H9 (cell line): Measurements from ENCODE around the gene CASQ1. TPM values are rescaled to one million over a fixed set of nuclear protein-coding genes. Genes with fewer than 3 reads are reported as not detected.

Source experiments
- DNase-seq: peaks from one replicate; pipeline ENCODE4 v3.0.0-alpha.2; 2017
- H2AFZ ChIP-seq: one replicate; pipeline ENCODE4 v1.6.1; 2013; ENCODE audit warnings: mild to moderate bottlenecking, low read length, control low read depth, moderate library complexity
- H2AK5ac ChIP-seq: 2 replicates; pipeline ENCODE4 v1.6.1; 2013; ENCODE audit warnings: low read length, control low read depth, mixed read lengths; ENCODE audit not compliant: insufficient read length
- H2BK120ac ChIP-seq: one replicate; pipeline ENCODE4 v1.6.1; 2013; ENCODE audit warnings: low read depth, mild to moderate bottlenecking, low read length, control low read depth, inconsistent platforms; ENCODE audit not compliant: poor library complexity, severe bottlenecking
- H2BK12ac ChIP-seq: 2 replicates; pipeline ENCODE4 v1.6.1; 2013; ENCODE audit warnings: low read length, control low read depth, mixed read lengths, low read depth; ENCODE audit not compliant: insufficient read length
- H2BK15ac ChIP-seq: 2 replicates; pipeline ENCODE4 v1.6.1; 2013; ENCODE audit warnings: low read depth, low read length, control low read depth
- H2BK20ac ChIP-seq: one replicate; pipeline ENCODE4 v1.6.1; 2013; ENCODE audit warnings: low read depth, mild to moderate bottlenecking, low read length, control low read depth, inconsistent platforms; ENCODE audit not compliant: poor library complexity, severe bottlenecking
- H2BK5ac ChIP-seq: 2 replicates; pipeline ENCODE4 v1.6.1; 2013; ENCODE audit warnings: low read length, control low read depth, mixed read lengths; ENCODE audit not compliant: insufficient read length
- H3K14ac ChIP-seq: 2 replicates; pipeline ENCODE4 v1.6.1; 2013; ENCODE audit warnings: low read length, control low read depth; ENCODE audit not compliant: insufficient read depth
- H3K18ac ChIP-seq: 2 replicates; pipeline ENCODE4 v1.6.1; 2013; ENCODE audit warnings: low read depth, mild to moderate bottlenecking, mixed read lengths, low read length, control low read depth; ENCODE audit not compliant: insufficient read length
- H3K23ac ChIP-seq: 2 replicates; pipeline ENCODE4 v1.6.1; 2013; ENCODE audit warnings: low read length, control low read depth, mixed read lengths, low read depth; ENCODE audit not compliant: insufficient read length
- H3K23me2 ChIP-seq: 2 replicates; pipeline ENCODE4 v1.6.1; 2013; ENCODE audit warnings: low read depth, mild to moderate bottlenecking, mixed read lengths, low read length, control low read depth; ENCODE audit not compliant: insufficient read length, poor library complexity, severe bottlenecking
- H3K27ac ChIP-seq: 2 replicates; pipeline ENCODE4 v1.5.1; 2013; ENCODE audit warnings: low read length, control low read depth, mixed read lengths, low read depth; ENCODE audit not compliant: insufficient read length
- H3K27me3 ChIP-seq: 2 replicates; pipeline ENCODE4 v1.6.1; 2013; ENCODE audit warnings: low read length, control low read depth, inconsistent platforms; ENCODE audit not compliant: insufficient read depth
- H3K4ac ChIP-seq: 2 replicates; pipeline ENCODE4 v1.6.1; 2013; ENCODE audit warnings: low read depth, mild to moderate bottlenecking, control low read depth, inconsistent platforms, low read length, moderate library complexity
- H3K4me1 ChIP-seq: 2 replicates; pipeline ENCODE4 v1.6.1; 2013; ENCODE audit warnings: low read length, control low read depth, inconsistent platforms; ENCODE audit not compliant: insufficient read depth
- H3K4me2 ChIP-seq: 2 replicates; pipeline ENCODE4 v1.6.1; 2013; ENCODE audit warnings: low read length, control low read depth, mixed read lengths; ENCODE audit not compliant: insufficient read length, insufficient read depth
- H3K56ac ChIP-seq: 2 replicates; pipeline ENCODE4 v1.6.1; 2013; ENCODE audit warnings: low read depth, mild to moderate bottlenecking, mixed read lengths, low read length, control low read depth; ENCODE audit not compliant: insufficient read length
- H3K79me1 ChIP-seq: 2 replicates; pipeline ENCODE4 v1.6.1; 2013; ENCODE audit warnings: low read depth, mild to moderate bottlenecking, moderate library complexity, low read length, control low read depth, inconsistent platforms; ENCODE audit not compliant: insufficient read depth, poor library complexity, severe bottlenecking
- H3K79me2 ChIP-seq: 2 replicates; pipeline ENCODE4 v1.6.1; 2013; ENCODE audit warnings: low read length, control low read depth, inconsistent platforms; ENCODE audit not compliant: insufficient read depth
- H3K9ac ChIP-seq: 2 replicates; pipeline ENCODE4 v1.6.1; 2013; ENCODE audit warnings: low read length, control low read depth, mixed read lengths; ENCODE audit not compliant: insufficient read length; ENCODE audit errors: extremely low read depth
- H3K9me3 ChIP-seq: one replicate; pipeline ENCODE4 v1.6.1; 2013; ENCODE audit warnings: low read depth, low read length, inconsistent platforms; ENCODE audit not compliant: control insufficient read depth
- H3T11ph ChIP-seq: one replicate; pipeline ENCODE4 v1.6.1; 2013; ENCODE audit warnings: mild to moderate bottlenecking, low read length, control low read depth, inconsistent platforms
- H4K20me1 ChIP-seq: one replicate; pipeline ENCODE4 v1.6.1; 2013; ENCODE audit not compliant: control insufficient read depth, insufficient read length, insufficient read depth
- H4K5ac ChIP-seq: 2 replicates; pipeline ENCODE4 v1.6.1; 2013; ENCODE audit warnings: low read depth, mild to moderate bottlenecking, mixed read lengths, low read length, control low read depth; ENCODE audit not compliant: insufficient read length
- H4K8ac ChIP-seq: replicated peaks from 2 replicates; pipeline ENCODE4 v1.6.1; 2013; ENCODE audit warnings: low read length, control low read depth, mixed read lengths, low read depth; ENCODE audit not compliant: insufficient read length
- H4K91ac ChIP-seq: 2 replicates; pipeline ENCODE4 v1.6.1; 2013; ENCODE audit warnings: low read depth, mild to moderate bottlenecking, moderate library complexity, mixed read lengths, low read length, control low read depth; ENCODE audit not compliant: insufficient read length
- H3K27ac Mint-ChIP-seq, 3 experiments: 2 replicates in 2 of 3; 3 replicates in 1 of 3; pipeline ENCODE4 v1.8.0; 2020 to 2021; ENCODE audit warnings: mixed read lengths in 3 of 3, mild to moderate bottlenecking in 1 of 3, moderate library complexity in 1 of 3
- H3K27me3 Mint-ChIP-seq: 2 replicates; pipeline ENCODE4 v1.8.0; 2021; ENCODE audit warnings: low read depth, mild to moderate bottlenecking, moderate library complexity, mixed read lengths
- H3K36me3 Mint-ChIP-seq, 3 experiments: 2 replicates in 2 of 3; 3 replicates in 1 of 3; pipeline ENCODE4 v1.8.0; 2020 to 2021; ENCODE audit warnings: low read depth in 3 of 3, mixed read lengths in 3 of 3; ENCODE audit not compliant: insufficient read depth in 1 of 3
- H3K4me1 Mint-ChIP-seq, 2 experiments: 2 replicates each; pipeline ENCODE4 v1.8.0; 2020; ENCODE audit warnings: mixed read lengths in 2 of 2
- H3K4me3 Mint-ChIP-seq, 2 experiments: 2 replicates in 1 of 2; 3 replicates in 1 of 2; pipeline ENCODE4 v1.8.0; 2020 to 2021; ENCODE audit warnings: mild to moderate bottlenecking in 2 of 2, mixed read lengths in 2 of 2, moderate library complexity in 1 of 2
- H3K9me3 Mint-ChIP-seq, 2 experiments: 2 replicates in 1 of 2; 3 replicates in 1 of 2; pipeline ENCODE4 v1.8.0; 2020; ENCODE audit warnings: mild to moderate bottlenecking in 2 of 2, mixed read lengths in 2 of 2, moderate library complexity in 1 of 2
- WGBS: extraction: QIAGEN DNeasy Blood & Tissue Kit; methylation state at CpG from one replicate; pipeline ENCODE4 v1.1.7; 2013; ENCODE audit warnings: missing lambda C conversion rate, low lambda C conversion rate, mixed read lengths; ENCODE audit not compliant: insufficient read length; ENCODE audit errors: extremely low coverage; 5-methylcytosine and 5-hydroxymethylcytosine counted together
- total RNA-seq: library from RNA; stranded (reverse); gene quantifications from 2 replicates; pipeline ENCODE4 v1.2.1, GENCODE V29; 2021
- TF ChIP-seq, protein P1 (sequence below): fragments of 200-600 bp; sonication (generic); conservative IDR thresholded peaks from 3 replicates; pipeline ENCODE4 v1.8.0; 2021; ENCODE audit warnings: antibody characterized with exemption, mild to moderate bottlenecking

The CASQ1 gene
- total RNA-seq, 1 experiment from 2014 or later = 0.55 TPM

DNA sequence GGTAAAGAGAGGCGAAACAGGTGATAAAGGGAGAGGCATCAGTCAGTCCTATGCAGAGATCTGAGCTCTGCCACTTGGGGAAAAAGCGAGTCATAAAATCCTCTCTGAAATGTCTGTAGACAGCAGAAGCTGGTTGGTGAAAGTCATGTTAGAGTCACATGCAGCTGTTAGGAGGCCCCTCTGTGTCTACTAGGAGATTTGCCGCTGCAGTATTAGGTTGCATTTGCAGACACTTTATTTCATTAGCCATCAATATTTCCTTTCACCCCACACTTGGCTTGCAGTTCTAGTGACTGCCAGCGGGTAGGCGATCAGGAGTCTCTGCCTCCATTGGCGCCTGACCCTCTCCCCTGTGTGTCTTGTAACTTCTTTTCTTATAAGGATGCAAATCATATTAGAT lies 22.8 kb upstream of the CASQ1 start:
- H2BK12ac ChIP-seq = no peak overlapping the region
- H2AK5ac ChIP-seq = no peak overlapping the region
- TF ChIP-seq, protein P1, sequence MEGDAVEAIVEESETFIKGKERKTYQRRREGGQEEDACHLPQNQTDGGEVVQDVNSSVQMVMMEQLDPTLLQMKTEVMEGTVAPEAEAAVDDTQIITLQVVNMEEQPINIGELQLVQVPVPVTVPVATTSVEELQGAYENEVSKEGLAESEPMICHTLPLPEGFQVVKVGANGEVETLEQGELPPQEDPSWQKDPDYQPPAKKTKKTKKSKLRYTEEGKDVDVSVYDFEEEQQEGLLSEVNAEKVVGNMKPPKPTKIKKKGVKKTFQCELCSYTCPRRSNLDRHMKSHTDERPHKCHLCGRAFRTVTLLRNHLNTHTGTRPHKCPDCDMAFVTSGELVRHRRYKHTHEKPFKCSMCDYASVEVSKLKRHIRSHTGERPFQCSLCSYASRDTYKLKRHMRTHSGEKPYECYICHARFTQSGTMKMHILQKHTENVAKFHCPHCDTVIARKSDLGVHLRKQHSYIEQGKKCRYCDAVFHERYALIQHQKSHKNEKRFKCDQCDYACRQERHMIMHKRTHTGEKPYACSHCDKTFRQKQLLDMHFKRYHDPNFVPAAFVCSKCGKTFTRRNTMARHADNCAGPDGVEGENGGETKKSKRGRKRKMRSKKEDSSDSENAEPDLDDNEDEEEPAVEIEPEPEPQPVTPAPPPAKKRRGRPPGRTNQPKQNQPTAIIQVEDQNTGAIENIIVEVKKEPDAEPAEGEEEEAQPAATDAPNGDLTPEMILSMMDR = peak; percentile 59
- no peak overlapping the region for H3K18ac ChIP-seq
- H3K56ac ChIP-seq = no peak overlapping the region
- Mint-ChIP-seq H3K27ac (peak overlapping the region in 2 of 3 experiments; percentile 18 to 90; a peak in 2 of 7 replicates), H3K4me3 (no peak overlapping the region), H3K9me3 (no peaks in the 10 kb centered on the region; a peak in 1 of 5 replicates), H3K4me1 (peaks cover 51 to 59% of the 10 kb centered on the region in 2 experiments), H3K36me3 (no peaks in the 10 kb centered on the region; a peak in 1 of 7 replicates), H3K27me3 (peaks cover 52% of the 10 kb centered on the region)
- no peaks in the 10 kb centered on the region for H3K79me2 ChIP-seq
- no peak overlapping the region for H2BK120ac ChIP-seq
- peaks cover 23% of the 10 kb centered on the region; the same call in 1 of the 2 replicates for H3K4me1 ChIP-seq
- H3K14ac ChIP-seq = no peak overlapping the region
- H3K9me3 ChIP-seq = no peaks in the 10 kb centered on the region
- H2AFZ ChIP-seq = no peak overlapping the region
- H4K91ac ChIP-seq = no peak overlapping the region
- no peak for DNase-seq
- no peak overlapping the region for H3K27ac ChIP-seq
- H3K23ac ChIP-seq = no peak overlapping the region
- no peaks in the 10 kb centered on the region for H3K79me1 ChIP-seq
- no peak overlapping the region for H3K4ac ChIP-seq
- no CpG with 5 or more reads among the region's 6 CpGs for WGBS
- no peaks in the 10 kb centered on the region for H4K20me1 ChIP-seq
- no peak overlapping the region for H2BK5ac ChIP-seq
- no peak overlapping the region for H4K8ac ChIP-seq
- no peak overlapping the region for H3K9ac ChIP-seq
- H2BK20ac ChIP-seq = no peak overlapping the region
- no peaks in the 10 kb centered on the region for H3K27me3 ChIP-seq
- no peak overlapping the region for H3K4me2 ChIP-seq
- no peak overlapping the region for H4K5ac ChIP-seq
- H3T11ph ChIP-seq = no peak overlapping the region
- H2BK15ac ChIP-seq = no peak overlapping the region
- no peaks in the 10 kb centered on the region for H3K23me2 ChIP-seq
